T-cell (primary cell): ENCODE results near the gene FNIP2. TPM values are rescaled to one million over a fixed set of nuclear protein-coding genes. Genes with fewer than 3 reads are reported as not detected.
A peak's percentile ranks its signal among the peaks of the same experiment; 100 is the strongest.

Experiments
- ATAC-seq, 4 experiments: fragments of 200-7000 bp in 3 of 4; fragments of 150-1000 bp in 1 of 4; cut with Tn5 transposase; replicated peaks in 1 of 4; 1 replicate in 3 of 4; 2 replicates in 1 of 4; pipeline ENCODE4 v1.10.0; 2021; ENCODE audit warnings: moderate library complexity in 3 of 4, mild to moderate bottlenecking in 2 of 4, moderate number of reproducible peaks in 1 of 4
- CTCF ChIA-PET, 2 donors: fragments of 300-600 bp; sonication (Branson Sonifier 250); formaldehyde crosslinking; loops; one replicate each; lab custom pipeline; 2022; ENCODE audit warnings: antibody characterized with exemption in 2 of 2; lab: Charles Lee
- POLR2A ChIA-PET, 2 donors: fragments of 300-600 bp; sonication (Branson Sonifier 250); formaldehyde crosslinking; loops; one replicate each; lab custom pipeline; 2022; ENCODE audit warnings: antibody characterized with exemption in 2 of 2; lab: Charles Lee
- DNase-seq, 35 experiments: peaks; one replicate each; pipeline versions ENCODE4 v3.0.0 to v3.0.0-alpha.2; 2013 to 2023
- H3K27ac ChIP-seq: one replicate; pipeline ENCODE4 v1.5.1; 2013; ENCODE audit warnings: low read length
- H3K27me3 ChIP-seq, 2 experiments: replicated peaks in 1 of 2; 1 replicate in 1 of 2; 2 replicates in 1 of 2; pipeline versions ENCODE4 v1.6.1 to v1.7.0; 2013; ENCODE audit warnings: low read length in 1 of 2, mixed read lengths in 1 of 2; ENCODE audit not compliant: control insufficient read depth in 2 of 2, insufficient read depth in 2 of 2; ENCODE audit errors: extremely low read depth in 1 of 2
- H3K36me3 ChIP-seq, 2 donors: 1 replicate in 1 of 2; 2 replicates in 1 of 2; pipeline versions ENCODE4 v1.6.1 to v1.7.0; 2013; ENCODE audit warnings: low read length in 1 of 2; ENCODE audit not compliant: control insufficient read depth in 2 of 2, insufficient read depth in 1 of 2; ENCODE audit errors: extremely low read depth in 1 of 2
- H3K4me1 ChIP-seq, 2 experiments: 1 replicate in 1 of 2; 2 replicates in 1 of 2; pipeline versions ENCODE4 v1.6.1 to v1.7.0; 2013; ENCODE audit warnings: low read length in 2 of 2, mixed read lengths in 1 of 2; ENCODE audit not compliant: insufficient read depth in 2 of 2, control insufficient read depth in 1 of 2; ENCODE audit errors: extremely low read depth in 1 of 2
- H3K4me3 ChIP-seq, 2 donors: 1 replicate in 1 of 2; 2 replicates in 1 of 2; pipeline versions ENCODE4 v1.5.1 to v1.7.0; 2013; ENCODE audit warnings: mild to moderate bottlenecking in 2 of 2, low read length in 1 of 2, moderate library complexity in 1 of 2; ENCODE audit not compliant: control insufficient read depth in 1 of 2; ENCODE audit errors: extremely low read depth in 1 of 2
- H3K9me3 ChIP-seq: 2 replicates; pipeline ENCODE4 v1.7.0; 2013
- H3K27ac Mint-ChIP-seq, 2 donors: one replicate each; pipeline ENCODE4 v1.8.0; 2020 to 2021; ENCODE audit warnings: mild to moderate bottlenecking in 2 of 2, mixed read lengths in 2 of 2
- H3K27me3 Mint-ChIP-seq, 2 donors: one replicate each; pipeline ENCODE4 v1.8.0; 2021 to 2022; ENCODE audit warnings: mixed read lengths in 2 of 2
- H3K36me3 Mint-ChIP-seq: one replicate; pipeline ENCODE4 v1.8.0; 2021; ENCODE audit warnings: mixed read lengths
- H3K4me1 Mint-ChIP-seq, 3 donors: one replicate each; pipeline ENCODE4 v1.8.0; 2020 to 2022; ENCODE audit warnings: mixed read lengths in 3 of 3, mild to moderate bottlenecking in 1 of 3
- H3K4me3 Mint-ChIP-seq, 3 donors: one replicate each; pipeline ENCODE4 v1.8.0; 2020 to 2022; ENCODE audit warnings: mild to moderate bottlenecking in 3 of 3, mixed read lengths in 3 of 3, moderate library complexity in 3 of 3
- H3K9me3 Mint-ChIP-seq, 3 donors: one replicate each; pipeline ENCODE4 v1.8.0; 2020 to 2022; ENCODE audit warnings: mixed read lengths in 3 of 3
- WGBS: methylation state at CpG from one replicate; pipeline ENCODE4 v1.1.5; 2013; ENCODE audit warnings: missing lambda C conversion rate; ENCODE audit not compliant: insufficient coverage; 5-methylcytosine and 5-hydroxymethylcytosine counted together
- total RNA-seq, 35 experiments: library from RNA in 6 of 35; stranded (reverse) in 6 of 35; fragments of 120-200 nt in 1 of 35; gene quantifications; one replicate each; pipeline versions ENCODE4 v1.2.1 to v1.2.4 and lab custom pipeline; 2013 to 2026

FNIP2 gene
- total RNA-seq, 5 donors from 2014 or later (not counting 1 experiment from before 2014, with no cell fraction given): 6.7 to 11.1 (median 10.7) TPM

GRCh38 chr4:158929939-158930638, 161.3 kb downstream of the FNIP2 start:
- Histone ChIP-seq H3K27me3 (no peaks in the 10 kb centered on the region), H3K9me3 (no peaks in the 10 kb centered on the region), H3K27ac (no peak overlapping the region), H3K36me3 (no peaks in the 10 kb centered on the region), H3K4me1 (peaks cover 0 to 5% of the 10 kb centered on the region in 2 experiments), H3K4me3 (no peak overlapping the region)
- peak overlapping the region; percentile 48 to 65 (median 60) for H3K4me3 Mint-ChIP-seq
- ChIA-PET CTCF (interaction anchor here in 1 of 2 donors (0.7 kb wide), 1 partner anchor 34 kb away, joined by 3 read pairs; no protein-coding TSS in a partner anchor), POLR2A (no interaction called here)
- peaks cover 0 to 3% (median 0%) of the 10 kb centered on the region in 3 donors for H3K9me3 Mint-ChIP-seq
- ATAC-seq: no peak
- peak overlapping the region; percentile 24 to 29 for H3K27ac Mint-ChIP-seq
- WGBS: 80% methylated on average over 1 of the region's 5 CpGs
- H3K4me1 Mint-ChIP-seq: peaks cover 13 to 21% (median 19%) of the 10 kb centered on the region in 3 donors
- no peaks in the 10 kb centered on the region for H3K36me3 Mint-ChIP-seq
- DNase-seq: peak in 1 of 35 experiments; percentile 7
- no peaks in the 10 kb centered on the region for H3K27me3 Mint-ChIP-seq

GRCh38 chr4:158930639-158930972, 161.8 kb downstream of the FNIP2 start:
- DNase-seq (no peak), ATAC-seq (no peak)
- Histone ChIP-seq H3K4me3 (no peak overlapping the region), H3K4me1 (peaks cover 0 to 5% of the 10 kb centered on the region in 2 experiments), H3K27me3 (no peaks in the 10 kb centered on the region), H3K27ac (no peak overlapping the region), H3K9me3 (no peaks in the 10 kb centered on the region), H3K36me3 (no peaks in the 10 kb centered on the region)
- peak overlapping the region in 1 of 2 donors; percentile 24 for H3K27ac Mint-ChIP-seq
- H3K27me3 Mint-ChIP-seq: no peaks in the 10 kb centered on the region
- CTCF ChIA-PET: interaction anchor here in 1 of 2 donors (0.7 kb wide), 1 partner anchor 35 kb away, joined by 3 read pairs; no protein-coding TSS in a partner anchor
- POLR2A ChIA-PET: interaction anchor here in 1 of 2 donors (0.6 kb wide), 1 partner anchor 43 kb away, joined by 4 read pairs; no protein-coding TSS in a partner anchor
- H3K4me3 Mint-ChIP-seq: peak overlapping the region in 1 of 3 donors; percentile 60
- peaks cover 0 to 3% (median 0%) of the 10 kb centered on the region in 3 donors for H3K9me3 Mint-ChIP-seq
- no peaks in the 10 kb centered on the region for H3K36me3 Mint-ChIP-seq
- H3K4me1 Mint-ChIP-seq: peaks cover 13 to 21% (median 19%) of the 10 kb centered on the region in 3 donors

DNA sequence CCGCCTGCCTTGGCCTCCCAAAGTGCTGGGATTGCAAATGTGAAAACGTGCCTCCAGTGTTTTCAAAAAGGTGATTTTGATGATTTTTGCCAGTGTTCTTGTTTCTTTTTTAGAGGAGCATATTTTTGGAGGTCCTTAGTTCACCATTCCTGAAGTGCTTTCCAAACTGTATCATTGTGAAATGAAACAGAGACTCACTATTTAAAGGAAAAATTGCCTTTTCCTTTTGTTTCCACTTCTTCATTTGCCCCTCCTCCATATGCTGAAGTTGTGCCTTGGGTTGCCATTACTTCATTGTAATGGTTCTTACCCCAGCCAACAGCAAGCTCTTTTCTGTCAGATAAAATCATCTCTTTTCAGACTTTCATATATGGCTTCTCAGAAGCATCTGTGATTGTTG, 164.4 kb downstream of the FNIP2 start:
- Mint-ChIP-seq H3K4me1 (peaks cover 13 to 19% (median 18%) of the 10 kb centered on the region in 3 donors), H3K27me3 (peaks cover 6 to 8% of the 10 kb centered on the region in 2 donors), H3K9me3 (peaks cover 0 to 3% (median 0%) of the 10 kb centered on the region in 3 donors), H3K27ac (no peak overlapping the region), H3K36me3 (no peaks in the 10 kb centered on the region), H3K4me3 (no peak overlapping the region)
- ChIA-PET CTCF (no interaction called here), POLR2A (no interaction called here)
- Histone ChIP-seq H3K4me1 (peaks cover 0 to 5% of the 10 kb centered on the region in 2 experiments), H3K36me3 (no peaks in the 10 kb centered on the region), H3K27ac (no peak overlapping the region), H3K9me3 (no peaks in the 10 kb centered on the region), H3K4me3 (no peak overlapping the region), H3K27me3 (no peaks in the 10 kb centered on the region)
- DNase-seq: no peak
- WGBS: no CpG with 5 or more reads among the region's 2 CpGs
- ATAC-seq: no peak

GRCh38 chr4:158934996-158935669, 166.3 kb downstream of the FNIP2 start:
- ATAC-seq: no peak
- no peak overlapping the region for H3K27ac ChIP-seq
- CTCF ChIA-PET: no interaction called here

GRCh38 chr4:158936238-158936637, 167.4 kb downstream of the FNIP2 start:
- no peak for ATAC-seq
- peaks cover 8% of the 10 kb centered on the region in 2 donors for H3K27me3 Mint-ChIP-seq

More at GRCh38 chr4:158934996-158935669, 166.3 kb downstream of the FNIP2 start:
- Histone ChIP-seq H3K4me3 (no peak overlapping the region), H3K27me3 (no peaks in the 10 kb centered on the region), H3K36me3 (no peaks in the 10 kb centered on the region), H3K9me3 (no peaks in the 10 kb centered on the region), H3K4me1 (peaks cover 0 to 3% of the 10 kb centered on the region in 2 experiments)
- DNase-seq: no peak
- Mint-ChIP-seq H3K36me3 (no peaks in the 10 kb centered on the region), H3K9me3 (no peaks in the 10 kb centered on the region), H3K4me3 (no peak overlapping the region), H3K27me3 (peaks cover 8% of the 10 kb centered on the region in 2 donors), H3K27ac (no peak overlapping the region), H3K4me1 (peaks cover 9% of the 10 kb centered on the region in 3 donors)
- POLR2A ChIA-PET: no interaction called here
- 91% methylated on average over 1 of the region's 6 CpGs for WGBS

DNA sequence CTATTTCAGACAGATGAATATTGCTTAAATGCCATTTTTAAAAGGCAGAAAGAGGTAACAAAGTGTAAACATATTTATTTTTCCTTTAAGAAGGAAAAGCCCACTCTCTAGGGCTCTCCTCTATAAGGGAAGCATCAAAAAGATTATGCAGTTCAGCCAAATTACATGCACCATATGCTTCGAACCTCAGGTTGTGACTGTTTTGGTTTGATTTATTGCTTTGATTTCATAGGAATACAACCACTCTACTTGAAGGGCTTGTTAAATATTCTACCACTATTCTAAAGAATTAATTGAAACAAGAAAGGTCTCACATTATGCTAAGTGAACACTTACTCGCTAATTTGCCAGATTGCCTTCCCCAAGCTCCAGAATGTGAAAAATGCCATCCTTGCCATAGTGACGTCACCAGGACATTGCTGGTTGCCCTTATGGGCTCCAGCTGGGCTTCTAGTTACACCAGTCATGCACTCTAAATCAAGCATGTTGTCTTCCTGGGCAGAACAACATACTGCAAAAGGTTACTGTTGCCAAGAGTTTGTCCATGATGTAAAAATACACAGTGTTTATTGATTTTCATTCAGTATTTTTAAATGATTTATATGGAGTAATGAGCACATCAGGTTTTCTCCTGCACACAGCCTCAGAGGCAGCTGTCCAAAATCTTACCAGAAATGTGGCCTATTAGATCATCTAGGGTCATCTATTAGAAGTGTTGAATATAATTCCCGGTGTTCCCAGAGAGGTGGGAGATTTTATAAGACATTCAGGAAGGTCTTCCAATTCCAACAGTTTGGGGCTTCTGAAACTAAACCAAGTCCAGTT, 169.6 kb downstream of the FNIP2 start:
- no peaks in the 10 kb centered on the region for H3K9me3 ChIP-seq
- ChIA-PET CTCF (no interaction called here), POLR2A (no interaction called here)
- no peaks in the 10 kb centered on the region for H3K9me3 Mint-ChIP-seq
- ATAC-seq: no peak
- DNase-seq: no peak
- H3K27me3 Mint-ChIP-seq: peaks cover 8% of the 10 kb centered on the region in 2 donors
- no peaks in the 10 kb centered on the region for H3K4me1 ChIP-seq
- H3K36me3 Mint-ChIP-seq: no peaks in the 10 kb centered on the region
- no peak overlapping the region for H3K27ac ChIP-seq
- no peaks in the 10 kb centered on the region for H3K36me3 ChIP-seq
- no peak overlapping the region for H3K4me3 Mint-ChIP-seq
- H3K4me1 Mint-ChIP-seq: no peaks in the 10 kb centered on the region
- H3K27me3 ChIP-seq: no peaks in the 10 kb centered on the region
- no peak overlapping the region for H3K27ac Mint-ChIP-seq
- no peak overlapping the region for H3K4me3 ChIP-seq
- 93% methylated on average over 2 of the region's 4 CpGs for WGBS

More at GRCh38 chr4:158936238-158936637, 167.4 kb downstream of the FNIP2 start:
- Histone ChIP-seq H3K4me3 (no peak overlapping the region), H3K27me3 (no peaks in the 10 kb centered on the region), H3K4me1 (no peaks in the 10 kb centered on the region), H3K27ac (no peak overlapping the region), H3K9me3 (no peaks in the 10 kb centered on the region), H3K36me3 (no peaks in the 10 kb centered on the region)
- no peaks in the 10 kb centered on the region for H3K9me3 Mint-ChIP-seq
- no peaks in the 10 kb centered on the region for H3K4me1 Mint-ChIP-seq
- POLR2A ChIA-PET: no interaction called here
- WGBS: 79% methylated on average over 5 of the region's 6 CpGs
- H3K36me3 Mint-ChIP-seq: no peaks in the 10 kb centered on the region
- DNase-seq: no peak
- H3K4me3 Mint-ChIP-seq: no peak overlapping the region
- CTCF ChIA-PET: interaction anchor here in 1 of 2 donors (0.6 kb wide), 1 partner anchor 110 kb away, joined by 4 read pairs; no protein-coding TSS in a partner anchor
- no peak overlapping the region for H3K27ac Mint-ChIP-seq
